ENCODE data around the gene MAP4K2.

DNA sequence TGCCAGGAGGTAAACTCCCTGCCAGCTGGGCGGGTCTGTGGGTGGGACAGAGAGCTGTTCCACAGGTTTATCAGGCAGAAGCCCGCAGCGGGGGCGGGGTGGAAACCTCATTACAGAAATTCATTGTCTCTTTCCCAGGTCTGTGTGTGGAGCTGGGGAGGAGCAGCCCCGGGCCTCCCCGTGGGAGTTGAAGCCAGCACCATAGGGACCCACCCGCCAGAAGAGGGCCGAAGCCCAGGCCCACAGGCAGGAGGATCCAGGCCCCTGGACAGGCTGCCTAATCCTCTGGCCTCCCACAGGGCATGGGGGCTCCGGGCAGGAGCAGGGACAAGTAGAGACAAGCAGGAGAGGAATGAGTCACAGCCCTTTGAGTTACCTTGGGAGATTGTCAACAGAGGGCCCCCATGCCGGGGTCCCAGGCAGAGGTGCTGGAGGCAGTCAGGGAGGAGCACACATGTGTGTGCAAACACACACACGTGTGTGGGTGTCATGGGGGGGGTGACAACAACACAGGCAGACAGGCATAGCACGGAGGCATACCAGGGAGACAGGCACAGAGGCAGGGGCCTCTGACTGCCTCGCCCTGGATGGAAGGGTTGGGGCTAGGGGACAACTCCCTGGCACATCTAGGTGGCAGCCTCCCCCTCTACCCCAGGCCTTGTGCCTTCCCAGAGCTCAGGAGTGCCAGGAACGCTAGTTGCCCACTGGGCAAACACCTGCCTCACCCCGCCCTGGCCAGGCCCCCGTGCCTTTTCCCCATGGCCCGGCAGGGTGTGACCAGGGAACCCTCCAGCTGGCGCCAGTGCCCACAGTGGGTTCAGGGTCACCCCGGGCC is 40.1 kb upstream of the MAP4K2 start:
- TF ChIP-seq, protein P1, sequence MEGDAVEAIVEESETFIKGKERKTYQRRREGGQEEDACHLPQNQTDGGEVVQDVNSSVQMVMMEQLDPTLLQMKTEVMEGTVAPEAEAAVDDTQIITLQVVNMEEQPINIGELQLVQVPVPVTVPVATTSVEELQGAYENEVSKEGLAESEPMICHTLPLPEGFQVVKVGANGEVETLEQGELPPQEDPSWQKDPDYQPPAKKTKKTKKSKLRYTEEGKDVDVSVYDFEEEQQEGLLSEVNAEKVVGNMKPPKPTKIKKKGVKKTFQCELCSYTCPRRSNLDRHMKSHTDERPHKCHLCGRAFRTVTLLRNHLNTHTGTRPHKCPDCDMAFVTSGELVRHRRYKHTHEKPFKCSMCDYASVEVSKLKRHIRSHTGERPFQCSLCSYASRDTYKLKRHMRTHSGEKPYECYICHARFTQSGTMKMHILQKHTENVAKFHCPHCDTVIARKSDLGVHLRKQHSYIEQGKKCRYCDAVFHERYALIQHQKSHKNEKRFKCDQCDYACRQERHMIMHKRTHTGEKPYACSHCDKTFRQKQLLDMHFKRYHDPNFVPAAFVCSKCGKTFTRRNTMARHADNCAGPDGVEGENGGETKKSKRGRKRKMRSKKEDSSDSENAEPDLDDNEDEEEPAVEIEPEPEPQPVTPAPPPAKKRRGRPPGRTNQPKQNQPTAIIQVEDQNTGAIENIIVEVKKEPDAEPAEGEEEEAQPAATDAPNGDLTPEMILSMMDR (IDR thresholded peaks at IDR 0.05; ENCODE audit: control extremely low read depth in 1 of 3, insufficient read depth in 1 of 3, low read depth in 1 of 3, low read length in 3 of 3), result no peak
- no peak for TF ChIP-seq EP300 (IDR thresholded peaks at IDR 0.05; ENCODE audit: borderline replicate concordance in 1 of 2, low read depth in 2 of 2, low read length in 2 of 2)
- no peak for TF ChIP-seq POLR2AphosphoS5 (IDR thresholded peaks at IDR 0.05; ENCODE audit: low read depth, low read length)
- TF ChIP-seq TAF7 (optimal IDR thresholded peaks at IDR 0.05; ENCODE audit: borderline replicate concordance, low read depth, low read length), result no peak
- no peak for TF ChIP-seq YY1 (IDR thresholded peaks at IDR 0.05; ENCODE audit: low read depth, low read length)
- TF ChIP-seq EGR1 (IDR thresholded peaks at IDR 0.05; ENCODE audit: borderline replicate concordance, low read depth, low read length), result no peak

Measured in H1 (cell line).